Psoas muscle (tissue), 8 donors: ENCODE measurements around the gene AJAP1. TPM values are rescaled to one million over a fixed set of nuclear protein-coding genes. Genes with fewer than 3 reads are reported as not detected.

Source experiments
- ATAC-seq, 4 donors: fragments of 200-7000 bp; cut with Tn5 transposase; one replicate each; pipeline ENCODE4 v1.9.1; 2020; ENCODE audit warnings: moderate library complexity in 3 of 4, mild to moderate bottlenecking in 2 of 4
- DNase-seq, 2 donors: peaks; one replicate each; pipeline ENCODE4 v3.0.0-alpha.2; 2020
- H3K27ac ChIP-seq: fragments of 200-600 bp; one replicate; pipeline ENCODE4 v1.8.0; 2022
- H3K27me3 ChIP-seq, 3 donors: fragments of 200-600 bp in 1 of 3; one replicate each; pipeline versions ENCODE4 v1.6.1 to v1.8.0; 2013 to 2022; ENCODE audit warnings: low read length in 2 of 3, mild to moderate bottlenecking in 2 of 3, moderate library complexity in 1 of 3; ENCODE audit not compliant: insufficient read depth in 3 of 3
- H3K36me3 ChIP-seq, 2 donors: fragments of 200-600 bp in 1 of 2; one replicate each; pipeline versions ENCODE4 v1.6.1 to v1.8.0; 2013 to 2022; ENCODE audit warnings: low read depth in 1 of 2, mild to moderate bottlenecking in 1 of 2, moderate library complexity in 1 of 2; ENCODE audit not compliant: insufficient read depth in 1 of 2
- H3K4me1 ChIP-seq: fragments of 200-600 bp; one replicate; pipeline ENCODE4 v1.8.0; 2022
- H3K4me3 ChIP-seq: fragments of 200-600 bp; one replicate; pipeline ENCODE4 v1.8.0; 2022; ENCODE audit warnings: mild to moderate bottlenecking
- H3K9me3 ChIP-seq: fragments of 200-600 bp; one replicate; pipeline ENCODE4 v1.8.0; 2022
- CTCF ChIP-seq: fragments of 200-600 bp; IDR thresholded peaks from one replicate; pipeline ENCODE4 v1.8.0; 2022; ENCODE audit warnings: antibody characterized with exemption
- WGBS, 3 donors: extraction: QIAGEN DNeasy Blood & Tissue Kit; methylation state at CpG; one replicate each; pipeline versions ENCODE4 v1.1.6 to v1.1.7; 2013; 5-methylcytosine and 5-hydroxymethylcytosine counted together
- intact Hi-C, 2 donors: fragments of 100-400 bp; cut with DNase I; formaldehyde crosslinking; loops; one replicate each; pipeline versions ENCODE4 v1.11.0 to v1.14.2; 2022
- polyA plus RNA-seq, 3 donors: library from polyadenylated mRNA; stranded (reverse); fragments of 200-250 nt; gene quantifications; one replicate each; pipeline ENCODE4 v1.2.3, GENCODE V29; 2013
- total RNA-seq, 4 donors: library from RNA; stranded (reverse); fragmentation: NEBNext Ultra II Directional in 2 of 4; extraction: Animal tissue kit (Norgen Biotek cat#: 25700) in 2 of 4; gene quantifications; one replicate each; pipeline versions ENCODE4 v1.2.1 to v1.2.4, GENCODE V29; 2021 to 2023
- donor health status: healthy with polysubstance abuse.
- donor health status: DM: no; HTN: no; CAD: no; lungs with moderate emphysema.
- donor health status: Bipolar disorder and iron deficiency.
- donor health status: healthy.
- donor health status: DM: yes; HTN: yes; CAD: no.
- donor health status: DM: no; HTN: no; CAD: no.
- donor health status: DM: no; HTN: no; CAD: no.
- donor health status: DM: yes; HTN: yes; CAD: no.

AJAP1 gene
- total and polyA plus RNA-seq, 7 donors: under 0.01 to 1.4 (median 0.07) TPM

GRCh38 chr1:4703646-4704045 lies 49.2 kb downstream of the AJAP1 start:
- H3K27me3 ChIP-seq: peaks cover 0 to 4% (median 2%) of the 10 kb centered on the region in 3 donors
- H3K4me3 ChIP-seq: no peak overlapping the region
- no peaks in the 10 kb centered on the region for H3K9me3 ChIP-seq
- ATAC-seq (no peak), DNase-seq (no peak)
- H3K36me3 ChIP-seq: no peaks in the 10 kb centered on the region
- no peak for TF ChIP-seq CTCF
- WGBS, 3 donors: 75 to 82% (median 75%) methylated on average over 6 of the region's 6 CpGs
- no peaks in the 10 kb centered on the region for H3K4me1 ChIP-seq
- intact Hi-C loops: no loop called here
- no peak overlapping the region for H3K27ac ChIP-seq

- Histone ChIP-seq H3K27ac (no peak overlapping the region), H3K4me1 (no peaks in the 10 kb centered on the region), H3K4me3 (no peak overlapping the region), H3K36me3 (no peaks in the 10 kb centered on the region), H3K27me3 (peaks cover 0 to 25% (median 3%) of the 10 kb centered on the region in 3 donors), H3K9me3 (no peaks in the 10 kb centered on the region)
- no peak for TF ChIP-seq CTCF
- WGBS, 3 donors: 67 to 70% (median 68%) methylated on average over 5 of the region's 5 CpGs
- intact Hi-C loops: no loop called here
- DNase-seq (no peak), ATAC-seq (no peak)
Observed at GRCh38 chr1:4708840-4709507, 54.6 kb downstream of the AJAP1 start.

- H3K36me3 ChIP-seq: no peaks in the 10 kb centered on the region
- no peak for TF ChIP-seq CTCF
- no peaks in the 10 kb centered on the region for H3K9me3 ChIP-seq
- no peaks in the 10 kb centered on the region for H3K4me1 ChIP-seq
- H3K27me3 ChIP-seq: peaks cover 0 to 25% (median 5%) of the 10 kb centered on the region in 3 donors
- intact Hi-C loops: no loop called here
- WGBS, 3 donors: 91 to 93% (median 92%) methylated on average over 5 of the region's 5 CpGs
- no peak overlapping the region for H3K4me3 ChIP-seq
- no peak for DNase-seq
- H3K27ac ChIP-seq: no peak overlapping the region
- no peak for ATAC-seq
Observed at GRCh38 chr1:4709641-4710040, 55.2 kb downstream of the AJAP1 start.

- no peak for DNase-seq
Observed at GRCh38 chr1:4710592-4711415, 56.4 kb downstream of the AJAP1 start.

More at GRCh38 chr1:4710592-4711415, 56.4 kb downstream of the AJAP1 start:
- H3K27me3 ChIP-seq: peaks cover 0 to 25% (median 5%) of the 10 kb centered on the region in 3 donors
- H3K9me3 ChIP-seq: no peaks in the 10 kb centered on the region
- 43 to 45% (median 45%) methylated on average over 39 of the region's 39 CpGs for WGBS, 3 donors
- ATAC-seq: no peak
- no peak for TF ChIP-seq CTCF
- H3K27ac ChIP-seq: no peak overlapping the region
- H3K36me3 ChIP-seq: no peaks in the 10 kb centered on the region
- intact Hi-C loops: no loop called here
- H3K4me3 ChIP-seq: no peak overlapping the region
- no peaks in the 10 kb centered on the region for H3K4me1 ChIP-seq
